GM12878 (cell line): ENCODE measurements around the gene STK16. TPM values are rescaled to one million over a fixed set of nuclear protein-coding genes. Genes with fewer than 3 reads are reported as not detected.

ENCODE experiments used
- ATAC-seq: fragments of 200-7000 bp; cut with Tn5 transposase; 3 replicates; pipeline ENCODE4 v1.9.1; 2020; ENCODE audit warnings: mild to moderate bottlenecking, moderate library complexity
- BruUV-seq: library from RNA; stranded (reverse); fragments of 400-500 nt; replicated peaks from 2 replicates; lab custom pipeline; 2021; lab: Mats Ljungman, UMichigan
- CTCF ChIA-PET: fragments of 300-600 bp; sonication (Branson Sonifier 250); formaldehyde crosslinking; extraction: SDS; loops from one replicate; lab custom pipeline; 2021; ENCODE audit warnings: inconsistent platforms; lab: Yijun Ruan, JAX
- POLR2A ChIA-PET: fragments of 350-600 bp; formaldehyde crosslinking; extraction: SDS; loops from one replicate; lab custom pipeline; 2021; ENCODE audit warnings: inconsistent platforms; lab: Charles Lee
- RAD21 ChIA-PET: fragments of 300-600 bp; sonication (Branson Sonifier 250); formaldehyde crosslinking; loops from one replicate; lab custom pipeline; 2023; ENCODE audit warnings: antibody characterized with exemption; ENCODE audit not compliant: unreplicated experiment; lab: Charles Lee
- SMC1A ChIA-PET: fragments of 300-600 bp; sonication (Branson Sonifier 250); formaldehyde crosslinking; loops from one replicate; lab custom pipeline; 2023; ENCODE audit not compliant: unreplicated experiment, uncharacterized antibody; lab: Charles Lee
- DNase-seq: peaks from one replicate; pipeline ENCODE4 v3.0.0-alpha.2; 2011; ENCODE audit warnings: low read depth, low spot score
- FAIRE-seq: peaks from 3 replicates; lab custom pipeline; 2011; peaks lifted over from hg19 to GRCh38; lab: Jason Lieb, UNC
- H2AFZ ChIP-seq: 2 replicates; pipeline ENCODE4 v1.6.0; 2011; ENCODE audit warnings: low read depth, low read length, control low read depth; ENCODE audit not compliant: control insufficient read depth
- H3K27ac ChIP-seq: 2 replicates; pipeline ENCODE4 v1.5.1; 2011; ENCODE audit warnings: control low read depth; ENCODE audit not compliant: control insufficient read depth, insufficient read depth
- H3K27me3 ChIP-seq, 2 experiments: replicated peaks in 1 of 2; 2 replicates each; pipeline versions ENCODE4 v1.6.0 to v1.6.1; 2011; ENCODE audit warnings: low read length in 1 of 2; ENCODE audit not compliant: control insufficient read depth in 2 of 2, insufficient read depth in 2 of 2
- H3K36me3 ChIP-seq, 2 experiments: 2 replicates each; pipeline ENCODE4 v1.5.1; 2011; ENCODE audit warnings: low read length in 1 of 2; ENCODE audit not compliant: control insufficient read depth in 2 of 2, insufficient read depth in 2 of 2
- H3K4me1 ChIP-seq: 2 replicates; pipeline ENCODE4 v1.6.1; 2011; ENCODE audit warnings: mild to moderate bottlenecking, low read length, moderate library complexity, mixed read lengths; ENCODE audit not compliant: control insufficient read depth, insufficient read depth
- H3K4me2 ChIP-seq: 2 replicates; pipeline ENCODE4 v1.6.0; 2011; ENCODE audit warnings: control low read depth; ENCODE audit not compliant: control insufficient read depth, insufficient read depth
- H3K4me3 ChIP-seq: fragments of 200-600 bp; sonication (generic); 2 replicates; pipeline ENCODE4 v1.5.1; 2016
- H3K79me2 ChIP-seq: 2 replicates; pipeline ENCODE4 v1.6.0; 2011; ENCODE audit warnings: low read length; ENCODE audit not compliant: control insufficient read depth, insufficient read depth
- H3K9ac ChIP-seq: 2 replicates; pipeline ENCODE4 v1.8.0; 2011; ENCODE audit warnings: low read length, control low read depth, mixed read lengths; ENCODE audit not compliant: control insufficient read depth, insufficient read depth
- H3K9me3 ChIP-seq: replicated peaks from 3 replicates; pipeline ENCODE4 v1.5.1; 2011; ENCODE audit warnings: mild to moderate bottlenecking, low read length; ENCODE audit not compliant: control insufficient read depth, insufficient read depth
- H4K20me1 ChIP-seq: 2 replicates; pipeline ENCODE4 v1.6.0; 2011; ENCODE audit not compliant: control insufficient read depth, insufficient read depth
- BHLHE40 ChIP-seq, 2 experiments: fragments of 450-650 bp in 1 of 2; IDR thresholded peaks; 2 replicates each; pipeline ENCODE4 v1.6.1; 2011 to 2017; ENCODE audit warnings: low read depth in 2 of 2, borderline replicate concordance in 1 of 2, improper control_type of control experiment in 1 of 2, low read length in 1 of 2, mild to moderate bottlenecking in 1 of 2
- BRCA1 ChIP-seq: IDR thresholded peaks from 2 replicates; pipeline ENCODE4 v1.6.1; 2011; ENCODE audit warnings: low read depth, low read length, improper control_type of control experiment
- EED ChIP-seq: sonication (generic); IDR thresholded peaks from 2 replicates; pipeline ENCODE4 v1.6.1; 2016; ENCODE audit warnings: antibody characterized with exemption, low read depth
- KLF5 ChIP-seq: fragments of 450-650 bp; IDR thresholded peaks from 2 replicates; pipeline ENCODE4 v1.6.1; 2014; ENCODE audit warnings: mild to moderate bottlenecking; ENCODE audit not compliant: partially characterized antibody
- POLR2AphosphoS5 ChIP-seq: IDR thresholded peaks from 2 replicates; pipeline ENCODE4 v1.6.1; 2011; ENCODE audit warnings: mild to moderate bottlenecking, low read length, inconsistent platforms
- SIN3A ChIP-seq: IDR thresholded peaks from 2 replicates; pipeline ENCODE4 v1.6.1; 2012; ENCODE audit warnings: low read depth, low read length, improper control_type of control experiment
- SP1 ChIP-seq: IDR thresholded peaks from one replicate; pipeline ENCODE4 v1.6.1; 2011; ENCODE audit warnings: low read depth, low read length
- TCF12 ChIP-seq: IDR thresholded peaks from 2 replicates; pipeline ENCODE4 v1.6.1; 2011; ENCODE audit warnings: low read depth, mild to moderate bottlenecking, low read length
- WGBS: methylation state at CpG from one replicate; pipeline ENCODE4 v1.1.6; 2016; ENCODE audit warnings: low lambda C conversion rate; ENCODE audit not compliant: insufficient replicate concordance, insufficient coverage; ENCODE audit errors: missing lambda C conversion rate; 5-methylcytosine and 5-hydroxymethylcytosine counted together
- in situ Hi-C: fragments of 300-500 bp; cut with MboI; formaldehyde crosslinking; loops from 9 replicates; pipeline ENCODE4 v1.14.3; 2018; ENCODE audit warnings: mixed read lengths
- intact Hi-C: fragments of 100-400 bp; cut with micrococcal nuclease; formaldehyde crosslinking; loops from one replicate; pipeline ENCODE4 v1.14.2; 2022; ENCODE audit not compliant: unreplicated experiment
- polyA plus RNA-seq, 11 experiments: library from polyadenylated mRNA; depleted of rRNA in 4 of 11; unstranded in 6 of 11; stranded (reverse) in 5 of 11; fragments of >200 nt; fragmentation: Nextera tagmentation in 4 of 11; fragmentation: Illumina TruSeq in 1 of 11; extraction: Ambion mirVana in 4 of 11; extraction: Trizol in 1 of 11; gene quantifications; 1 replicate in 1 of 11; 2 replicates in 10 of 11; pipeline versions ENCODE4 v1.2.1 to v1.2.3, GENCODE V29; 2011 to 2016; ENCODE audit warnings: inconsistent platforms in 2 of 11, missing spikeins in 2 of 11, low read depth in 1 of 11
- total RNA-seq, 4 experiments: library from RNA; depleted of rRNA in 3 of 4; stranded (reverse); fragments of >200 nt in 3 of 4; fragmentation: Illumina TruSeq in 1 of 4; extraction: Trizol in 1 of 4; gene quantifications; 2 replicates each; pipeline versions ENCODE4 v1.2.1 to v1.2.3, GENCODE V29; 2013 to 2021
- TF ChIP-seq, protein P1 (sequence below): fragments of 450-650 bp; IDR thresholded peaks from 2 replicates; pipeline ENCODE4 v1.6.1; 2017; ENCODE audit warnings: mild to moderate bottlenecking
- TF ChIP-seq, protein P2 (sequence below): IDR thresholded peaks from 2 replicates; pipeline ENCODE4 v1.6.1; 2012; ENCODE audit warnings: mild to moderate bottlenecking, low read depth, low read length
- TF ChIP-seq, protein P3 (sequence below): fragments of 450-650 bp; IDR thresholded peaks from 2 replicates; pipeline ENCODE4 v1.6.1; 2017; ENCODE audit warnings: mild to moderate bottlenecking, moderate library complexity

The STK16 gene
- total and polyA plus RNA-seq, 10 of the 15 experiments (the other 5 are each of a cell fraction or from before 2014, with no cell fraction given), result 4.3 to 50.1 (median 17.9) TPM

DNA sequence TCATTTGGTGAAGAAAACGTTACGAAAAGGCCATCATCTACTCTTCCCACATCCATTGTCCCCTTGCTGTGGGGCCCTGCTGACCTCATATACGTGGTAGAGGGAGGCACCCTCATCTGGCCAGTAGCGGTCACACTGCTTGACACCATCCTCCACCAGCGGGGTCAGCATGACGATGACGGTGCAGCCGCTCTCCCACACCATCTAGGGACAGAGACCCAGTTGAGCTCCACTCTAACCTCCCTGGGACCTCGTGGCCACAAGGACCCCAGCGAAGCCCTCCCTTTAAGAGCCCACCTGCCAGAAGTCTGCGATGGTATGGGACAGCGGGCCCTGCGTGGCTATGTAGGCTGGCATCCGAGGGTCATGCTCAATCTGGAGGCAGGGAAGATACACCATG is 50.9 kb downstream of the STK16 start (continued):
- TF ChIP-seq TCF12, result no peak
- TF ChIP-seq, protein P1, sequence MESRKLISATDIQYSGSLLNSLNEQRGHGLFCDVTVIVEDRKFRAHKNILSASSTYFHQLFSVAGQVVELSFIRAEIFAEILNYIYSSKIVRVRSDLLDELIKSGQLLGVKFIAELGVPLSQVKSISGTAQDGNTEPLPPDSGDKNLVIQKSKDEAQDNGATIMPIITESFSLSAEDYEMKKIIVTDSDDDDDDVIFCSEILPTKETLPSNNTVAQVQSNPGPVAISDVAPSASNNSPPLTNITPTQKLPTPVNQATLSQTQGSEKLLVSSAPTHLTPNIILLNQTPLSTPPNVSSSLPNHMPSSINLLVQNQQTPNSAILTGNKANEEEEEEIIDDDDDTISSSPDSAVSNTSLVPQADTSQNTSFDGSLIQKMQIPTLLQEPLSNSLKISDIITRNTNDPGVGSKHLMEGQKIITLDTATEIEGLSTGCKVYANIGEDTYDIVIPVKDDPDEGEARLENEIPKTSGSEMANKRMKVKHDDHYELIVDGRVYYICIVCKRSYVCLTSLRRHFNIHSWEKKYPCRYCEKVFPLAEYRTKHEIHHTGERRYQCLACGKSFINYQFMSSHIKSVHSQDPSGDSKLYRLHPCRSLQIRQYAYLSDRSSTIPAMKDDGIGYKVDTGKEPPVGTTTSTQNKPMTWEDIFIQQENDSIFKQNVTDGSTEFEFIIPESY, result no peak
- TF ChIP-seq, protein P2, sequence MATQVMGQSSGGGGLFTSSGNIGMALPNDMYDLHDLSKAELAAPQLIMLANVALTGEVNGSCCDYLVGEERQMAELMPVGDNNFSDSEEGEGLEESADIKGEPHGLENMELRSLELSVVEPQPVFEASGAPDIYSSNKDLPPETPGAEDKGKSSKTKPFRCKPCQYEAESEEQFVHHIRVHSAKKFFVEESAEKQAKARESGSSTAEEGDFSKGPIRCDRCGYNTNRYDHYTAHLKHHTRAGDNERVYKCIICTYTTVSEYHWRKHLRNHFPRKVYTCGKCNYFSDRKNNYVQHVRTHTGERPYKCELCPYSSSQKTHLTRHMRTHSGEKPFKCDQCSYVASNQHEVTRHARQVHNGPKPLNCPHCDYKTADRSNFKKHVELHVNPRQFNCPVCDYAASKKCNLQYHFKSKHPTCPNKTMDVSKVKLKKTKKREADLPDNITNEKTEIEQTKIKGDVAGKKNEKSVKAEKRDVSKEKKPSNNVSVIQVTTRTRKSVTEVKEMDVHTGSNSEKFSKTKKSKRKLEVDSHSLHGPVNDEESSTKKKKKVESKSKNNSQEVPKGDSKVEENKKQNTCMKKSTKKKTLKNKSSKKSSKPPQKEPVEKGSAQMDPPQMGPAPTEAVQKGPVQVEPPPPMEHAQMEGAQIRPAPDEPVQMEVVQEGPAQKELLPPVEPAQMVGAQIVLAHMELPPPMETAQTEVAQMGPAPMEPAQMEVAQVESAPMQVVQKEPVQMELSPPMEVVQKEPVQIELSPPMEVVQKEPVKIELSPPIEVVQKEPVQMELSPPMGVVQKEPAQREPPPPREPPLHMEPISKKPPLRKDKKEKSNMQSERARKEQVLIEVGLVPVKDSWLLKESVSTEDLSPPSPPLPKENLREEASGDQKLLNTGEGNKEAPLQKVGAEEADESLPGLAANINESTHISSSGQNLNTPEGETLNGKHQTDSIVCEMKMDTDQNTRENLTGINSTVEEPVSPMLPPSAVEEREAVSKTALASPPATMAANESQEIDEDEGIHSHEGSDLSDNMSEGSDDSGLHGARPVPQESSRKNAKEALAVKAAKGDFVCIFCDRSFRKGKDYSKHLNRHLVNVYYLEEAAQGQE, result no peak

DNA sequence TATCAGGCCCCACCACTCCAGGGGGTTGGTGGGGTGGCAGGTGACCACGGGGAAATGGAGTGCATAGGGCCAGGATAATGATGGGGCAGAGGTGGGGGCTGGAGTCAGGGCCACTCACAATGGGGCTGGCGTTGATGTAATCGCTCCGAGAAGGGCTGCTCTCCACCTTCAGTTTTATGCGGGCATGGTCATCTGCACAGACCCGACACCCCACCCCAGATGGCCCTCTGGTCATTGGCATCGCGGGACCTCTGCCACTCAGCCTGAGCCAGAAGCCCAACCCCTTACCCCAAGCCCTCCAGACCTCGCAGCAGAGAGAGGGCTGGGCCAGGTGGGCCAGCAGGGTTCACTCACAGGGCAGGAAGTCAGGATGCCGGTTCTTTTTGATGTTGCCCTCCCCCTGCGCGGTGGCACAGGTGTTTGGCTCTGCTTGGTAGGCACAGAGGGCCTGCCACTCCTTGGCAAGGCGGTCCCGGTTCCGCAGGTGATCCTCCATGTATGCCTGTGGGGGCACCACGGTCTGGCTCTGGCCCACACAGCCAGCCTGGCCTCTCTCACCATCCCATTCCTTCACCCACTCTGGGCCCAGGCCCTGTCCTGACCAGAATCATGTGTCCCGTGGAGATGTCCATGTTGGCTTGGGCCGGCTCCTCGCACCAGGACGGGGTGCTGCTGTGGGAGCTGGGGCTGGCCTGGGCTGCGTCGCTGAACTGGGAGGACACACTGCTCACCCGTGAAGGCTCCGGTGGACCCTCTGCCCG is 51.5 kb downstream of the STK16 start:
- 75% methylated on average over 21 of the region's 25 CpGs for WGBS
- Histone ChIP-seq H3K79me2 (no peaks in the 10 kb centered on the region), H3K9ac (no peak overlapping the region), H3K27me3 (peaks cover 0 to 6% of the 10 kb centered on the region in 2 experiments; a peak in 1 of 4 replicates), H3K4me3 (no peak overlapping the region), H3K9me3 (no peaks in the 10 kb centered on the region), H3K4me1 (peaks cover 8% of the 10 kb centered on the region), H2AFZ (no peak overlapping the region), H3K27ac (no peak overlapping the region), H4K20me1 (no peaks in the 10 kb centered on the region), H3K4me2 (no peak overlapping the region), H3K36me3 (no peaks in the 10 kb centered on the region)
- ChIA-PET RAD21 (interaction anchor here (0.9 to 6.5 kb wide), 4 partner anchors 18 to 138 kb away, joined by 4 to 78 read pairs (median 28); partner anchors contain the start of genes DNAJB2, NHEJ1 and SLC23A3), SMC1A (interaction anchor here (2.0 to 5.8 kb wide), 2 partner anchors 139 to 143 kb away, joined by 9 to 36 read pairs; partner anchors contain the start of gene NHEJ1), CTCF (interaction anchor here (0.8 to 10.9 kb wide), 11 partner anchors 16 to 223 kb away, joined by 3 to 257 read pairs (median 21); partner anchors contain the start of genes CNPPD1, DNAJB2, NHEJ1 and SLC23A3), POLR2A (interaction anchor here (2.6 kb wide), 1 partner anchor 18 kb away, joined by 50 read pairs; the partner anchor contains the start of gene DNAJB2)
- FAIRE-seq (no peak), ATAC-seq (no peak), DNase-seq (no peak)
- in situ Hi-C loops, result loop anchor here (5.0 kb wide), 2 partner anchors 140 to 240 kb away; no protein-coding TSS in a partner anchor
- BruUV-seq, result no TSS peak
- intact Hi-C loops, result loop anchor here (5.0 kb wide), 2 partner anchors 120 to 240 kb away; partner anchors contain the start of genes CNPPD1 and RETREG2
- TF ChIP-seq, protein P3, sequence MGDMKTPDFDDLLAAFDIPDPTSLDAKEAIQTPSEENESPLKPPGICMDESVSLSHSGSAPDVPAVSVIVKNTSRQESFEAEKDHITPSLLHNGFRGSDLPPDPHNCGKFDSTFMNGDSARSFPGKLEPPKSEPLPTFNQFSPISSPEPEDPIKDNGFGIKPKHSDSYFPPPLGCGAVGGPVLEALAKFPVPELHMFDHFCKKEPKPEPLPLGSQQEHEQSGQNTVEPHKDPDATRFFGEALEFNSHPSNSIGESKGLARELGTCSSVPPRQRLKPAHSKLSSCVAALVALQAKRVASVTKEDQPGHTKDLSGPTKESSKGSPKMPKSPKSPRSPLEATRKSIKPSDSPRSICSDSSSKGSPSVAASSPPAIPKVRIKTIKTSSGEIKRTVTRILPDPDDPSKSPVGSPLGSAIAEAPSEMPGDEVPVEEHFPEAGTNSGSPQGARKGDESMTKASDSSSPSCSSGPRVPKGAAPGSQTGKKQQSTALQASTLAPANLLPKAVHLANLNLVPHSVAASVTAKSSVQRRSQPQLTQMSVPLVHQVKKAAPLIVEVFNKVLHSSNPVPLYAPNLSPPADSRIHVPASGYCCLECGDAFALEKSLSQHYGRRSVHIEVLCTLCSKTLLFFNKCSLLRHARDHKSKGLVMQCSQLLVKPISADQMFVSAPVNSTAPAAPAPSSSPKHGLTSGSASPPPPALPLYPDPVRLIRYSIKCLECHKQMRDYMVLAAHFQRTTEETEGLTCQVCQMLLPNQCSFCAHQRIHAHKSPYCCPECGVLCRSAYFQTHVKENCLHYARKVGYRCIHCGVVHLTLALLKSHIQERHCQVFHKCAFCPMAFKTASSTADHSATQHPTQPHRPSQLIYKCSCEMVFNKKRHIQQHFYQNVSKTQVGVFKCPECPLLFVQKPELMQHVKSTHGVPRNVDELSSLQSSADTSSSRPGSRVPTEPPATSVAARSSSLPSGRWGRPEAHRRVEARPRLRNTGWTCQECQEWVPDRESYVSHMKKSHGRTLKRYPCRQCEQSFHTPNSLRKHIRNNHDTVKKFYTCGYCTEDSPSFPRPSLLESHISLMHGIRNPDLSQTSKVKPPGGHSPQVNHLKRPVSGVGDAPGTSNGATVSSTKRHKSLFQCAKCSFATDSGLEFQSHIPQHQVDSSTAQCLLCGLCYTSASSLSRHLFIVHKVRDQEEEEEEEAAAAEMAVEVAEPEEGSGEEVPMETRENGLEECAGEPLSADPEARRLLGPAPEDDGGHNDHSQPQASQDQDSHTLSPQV, result no peak
- TF ChIP-seq EED, result no peak
- TF ChIP-seq POLR2AphosphoS5, result no peak
- no peak for TF ChIP-seq SP1
- TF ChIP-seq BRCA1, result no peak
- TF ChIP-seq BHLHE40 (IDR thresholded peaks at IDR 0.05; ENCODE audit: borderline replicate concordance in 1 of 2, low read depth in 2 of 2, low read length in 1 of 2), result no peak
- TF ChIP-seq KLF5, result no peak
- no peak for TF ChIP-seq SIN3A
